Measurements from ENCODE around the gene CITED4.
"Not testable (repeated sequence)": the region's sequence is repeated elsewhere in the genome, so short reads cannot be mapped to it uniquely, and the experiment has no call there.

CITED4 gene

GRCh38 chr1:40896482-40896881 lies 34.3 kb upstream of the CITED4 start:
- POLR2A ChIA-PET = no interaction called here
- TF ChIP-seq CTBP1 (IDR thresholded peaks at IDR 0.05; ENCODE audit: borderline replicate concordance) = no peak
- TF ChIP-seq SP1 (IDR thresholded peaks at IDR 0.05) = no peak
- no peak for TF ChIP-seq NFRKB (IDR thresholded peaks at IDR 0.05)
- no peak for TF ChIP-seq PKNOX1 (IDR thresholded peaks at IDR 0.05)
- no peak for TF ChIP-seq FOXM1 (IDR thresholded peaks at IDR 0.05; ENCODE audit: borderline replicate concordance)
- no peak for TF ChIP-seq SUZ12 (IDR thresholded peaks at IDR 0.05)
- no peak for TF ChIP-seq L3MBTL2 (conservative IDR thresholded peaks at IDR 0.05)
- TF ChIP-seq ELF4 (IDR thresholded peaks at IDR 0.05) = no peak
- TF ChIP-seq TARDBP (IDR thresholded peaks at IDR 0.05) = no peak
- no peak for TF ChIP-seq HDGF (IDR thresholded peaks at IDR 0.05; ENCODE audit: borderline replicate concordance)
- TF ChIP-seq BHLHE40 (IDR thresholded peaks at IDR 0.05; ENCODE audit: borderline replicate concordance) = no peak
- TF ChIP-seq ARNT (IDR thresholded peaks at IDR 0.05) = no peak
- TF ChIP-seq ZNF384 (IDR thresholded peaks at IDR 0.05) = no peak
- no peak for TF ChIP-seq FOXK2 (IDR thresholded peaks at IDR 0.05)
- TF ChIP-seq LEF1 (IDR thresholded peaks at IDR 0.05; ENCODE audit: borderline replicate concordance) = no peak
- TF ChIP-seq FOXA1 (IDR thresholded peaks at IDR 0.05) = no peak
- CTCF ChIA-PET = no interaction called here
- no peak for DNase-seq (ENCODE audit: extremely low spot score)

GRCh38 chr1:40895601-40896000 lies 33.4 kb upstream of the CITED4 start:
- no peak for TF ChIP-seq FOXM1 (IDR thresholded peaks at IDR 0.05; ENCODE audit: borderline replicate concordance)
- POLR2A ChIA-PET = no interaction called here
- DNase-seq (ENCODE audit: extremely low spot score) = no peak
- CTCF ChIA-PET = no interaction called here

GRCh38 chr1:40894858-40895257 lies 32.7 kb upstream of the CITED4 start:
- POLR2A ChIA-PET; CTCF ChIA-PET; DNase-seq (ENCODE audit: extremely low spot score): not testable (repeated sequence)

GRCh38 chr1:40894455-40894854 lies 32.3 kb upstream of the CITED4 start:
- DNase-seq (ENCODE audit: extremely low spot score) = no peak
- ChIA-PET POLR2A (no interaction called here), CTCF (no interaction called here)
- TF ChIP-seq FOXM1 (IDR thresholded peaks at IDR 0.05; ENCODE audit: borderline replicate concordance) (no peak), HDGF (IDR thresholded peaks at IDR 0.05; ENCODE audit: borderline replicate concordance) (no peak), NFRKB (IDR thresholded peaks at IDR 0.05) (no peak), ARNT (IDR thresholded peaks at IDR 0.05) (no peak), LEF1 (IDR thresholded peaks at IDR 0.05; ENCODE audit: borderline replicate concordance) (no peak), SUZ12 (IDR thresholded peaks at IDR 0.05) (no peak), ZNF384 (IDR thresholded peaks at IDR 0.05) (no peak), BHLHE40 (IDR thresholded peaks at IDR 0.05; ENCODE audit: borderline replicate concordance) (no peak), FOXK2 (IDR thresholded peaks at IDR 0.05) (no peak), TARDBP (IDR thresholded peaks at IDR 0.05) (no peak), ELF4 (IDR thresholded peaks at IDR 0.05) (no peak), PKNOX1 (IDR thresholded peaks at IDR 0.05) (no peak), SP1 (IDR thresholded peaks at IDR 0.05) (no peak), L3MBTL2 (conservative IDR thresholded peaks at IDR 0.05) (no peak), CTBP1 (IDR thresholded peaks at IDR 0.05; ENCODE audit: borderline replicate concordance) (no peak), FOXA1 (IDR thresholded peaks at IDR 0.05) (no peak)

- ChIA-PET POLR2A (no interaction called here), CTCF (no interaction called here)
- DNase-seq (ENCODE audit: extremely low spot score) = no peak
- TF ChIP-seq FOXM1 (IDR thresholded peaks at IDR 0.05; ENCODE audit: borderline replicate concordance) = no peak
- TF ChIP-seq ZNF384 (IDR thresholded peaks at IDR 0.05) = no peak
- TF ChIP-seq BHLHE40 (IDR thresholded peaks at IDR 0.05; ENCODE audit: borderline replicate concordance) = no peak
- TF ChIP-seq L3MBTL2 (conservative IDR thresholded peaks at IDR 0.05) = no peak
Observed at GRCh38 chr1:40893946-40894345, 31.8 kb upstream of the CITED4 start.

GRCh38 chr1:40892354-40892753 lies 30.2 kb upstream of the CITED4 start:
- no peak for DNase-seq (ENCODE audit: extremely low spot score)
- TF ChIP-seq PKNOX1 (IDR thresholded peaks at IDR 0.05) (no peak), FOXK2 (IDR thresholded peaks at IDR 0.05) (no peak), TARDBP (IDR thresholded peaks at IDR 0.05) (no peak)
- POLR2A ChIA-PET = no interaction called here
- CTCF ChIA-PET = no interaction called here

GRCh38 chr1:40890771-40891170 lies 28.6 kb upstream of the CITED4 start:
- no peak for DNase-seq (ENCODE audit: extremely low spot score)
- ChIA-PET POLR2A (no interaction called here), CTCF (no interaction called here)
- TF ChIP-seq BHLHE40 (IDR thresholded peaks at IDR 0.05; ENCODE audit: borderline replicate concordance) (no peak), ELF4 (IDR thresholded peaks at IDR 0.05) (no peak), SP1 (IDR thresholded peaks at IDR 0.05) (no peak), CTBP1 (IDR thresholded peaks at IDR 0.05; ENCODE audit: borderline replicate concordance) (no peak), ZNF384 (IDR thresholded peaks at IDR 0.05) (no peak), PKNOX1 (IDR thresholded peaks at IDR 0.05) (no peak), FOXA1 (IDR thresholded peaks at IDR 0.05) (no peak), ARNT (IDR thresholded peaks at IDR 0.05) (no peak), FOXM1 (IDR thresholded peaks at IDR 0.05; ENCODE audit: borderline replicate concordance) (no peak), LEF1 (IDR thresholded peaks at IDR 0.05; ENCODE audit: borderline replicate concordance) (no peak), TARDBP (IDR thresholded peaks at IDR 0.05) (no peak), HDGF (IDR thresholded peaks at IDR 0.05; ENCODE audit: borderline replicate concordance) (no peak), SUZ12 (IDR thresholded peaks at IDR 0.05) (no peak), NFRKB (IDR thresholded peaks at IDR 0.05) (no peak)

All from HEK293T (cell line).